Lung (tissue), 12 donors: Measurements from ENCODE around the gene IFITM1. TPM values are rescaled to one million over a fixed set of nuclear protein-coding genes. Genes with fewer than 3 reads are reported as not detected.

Experiments used
- ATAC-seq: fragments of 200-7000 bp; cut with Tn5 transposase; one replicate; pipeline ENCODE4 v1.9.1; 2020; ENCODE audit warnings: moderate number of reproducible peaks; ENCODE audit not compliant: insufficient read depth, low FRiP score
- DNase-seq, 3 donors: peaks; one replicate each; pipeline ENCODE4 v3.0.0-alpha.2; 2013 to 2017
- H3K27ac ChIP-seq, 2 donors: one replicate each; pipeline ENCODE4 v1.5.1; 2013; ENCODE audit warnings: mild to moderate bottlenecking in 2 of 2, moderate library complexity in 2 of 2, control low read depth in 1 of 2, inconsistent platforms in 1 of 2, low read depth in 1 of 2, low read length in 1 of 2
- H3K27me3 ChIP-seq, 3 donors: one replicate each; pipeline ENCODE4 v1.5.1; 2013; ENCODE audit warnings: low read length in 2 of 3; ENCODE audit not compliant: control insufficient read depth in 3 of 3, insufficient read depth in 3 of 3
- H3K36me3 ChIP-seq, 4 donors: one replicate each; pipeline ENCODE4 v1.5.1; 2013; ENCODE audit warnings: low read length in 4 of 4, mild to moderate bottlenecking in 1 of 4, moderate library complexity in 1 of 4; ENCODE audit not compliant: control insufficient read depth in 4 of 4, insufficient read depth in 4 of 4
- H3K4me1 ChIP-seq, 5 donors: one replicate each; pipeline ENCODE4 v1.5.1; 2013; ENCODE audit warnings: low read length in 5 of 5, mild to moderate bottlenecking in 2 of 5, moderate library complexity in 1 of 5; ENCODE audit not compliant: control insufficient read depth in 5 of 5, insufficient read depth in 5 of 5
- H3K4me3 ChIP-seq: one replicate; pipeline ENCODE4 v1.5.1; 2013; ENCODE audit warnings: mild to moderate bottlenecking, control low read depth, moderate library complexity
- H3K9ac ChIP-seq, 2 donors: one replicate each; pipeline ENCODE4 v1.5.1; 2013; ENCODE audit warnings: low read length in 2 of 2, control low read depth in 1 of 2; ENCODE audit not compliant: insufficient read depth in 1 of 2
- H3K9me3 ChIP-seq, 4 donors: one replicate each; pipeline ENCODE4 v1.5.1; 2013; ENCODE audit warnings: low read length in 3 of 4, mild to moderate bottlenecking in 1 of 4, moderate library complexity in 1 of 4; ENCODE audit not compliant: control insufficient read depth in 4 of 4, insufficient read depth in 3 of 4
- WGBS, 2 donors: extraction: QIAGEN DNeasy Blood & Tissue Kit; methylation state at CpG; one replicate each; pipeline ENCODE4 v1.1.7; 2013; 5-methylcytosine and 5-hydroxymethylcytosine counted together
- polyA plus RNA-seq, 2 donors: library from polyadenylated mRNA; stranded (reverse); fragments of 200-250 nt; gene quantifications; one replicate each; pipeline ENCODE4 v1.2.1, GENCODE V29; 2013
- total RNA-seq, 2 donors: library from RNA; depleted of rRNA in 1 of 2; stranded (reverse); fragments of >200 nt in 1 of 2; gene quantifications; one replicate each; pipeline ENCODE4 v1.2.1, GENCODE V29; 2014 to 2021
- TF ChIP-seq, protein P1 (sequence below): IDR thresholded peaks from 2 replicates; pipeline ENCODE4 v1.5.1; 2012; ENCODE audit warnings: mild to moderate bottlenecking; ENCODE audit errors: control extremely low read depth, extremely low read depth
- donor health status: control.
- donor health status: control.
- donor health status: Bipolar disorder and iron deficiency.
- donor health status: healthy.
- donor health status: DM: yes; HTN: yes; CAD: no.

IFITM1 gene
- total and polyA plus RNA-seq, 4 donors: 53.3 to 531 (median 189) TPM

- H3K36me3 ChIP-seq: peaks cover 0 to 5% (median 0%) of the 10 kb centered on the region in 4 donors
- TF ChIP-seq, protein P1, sequence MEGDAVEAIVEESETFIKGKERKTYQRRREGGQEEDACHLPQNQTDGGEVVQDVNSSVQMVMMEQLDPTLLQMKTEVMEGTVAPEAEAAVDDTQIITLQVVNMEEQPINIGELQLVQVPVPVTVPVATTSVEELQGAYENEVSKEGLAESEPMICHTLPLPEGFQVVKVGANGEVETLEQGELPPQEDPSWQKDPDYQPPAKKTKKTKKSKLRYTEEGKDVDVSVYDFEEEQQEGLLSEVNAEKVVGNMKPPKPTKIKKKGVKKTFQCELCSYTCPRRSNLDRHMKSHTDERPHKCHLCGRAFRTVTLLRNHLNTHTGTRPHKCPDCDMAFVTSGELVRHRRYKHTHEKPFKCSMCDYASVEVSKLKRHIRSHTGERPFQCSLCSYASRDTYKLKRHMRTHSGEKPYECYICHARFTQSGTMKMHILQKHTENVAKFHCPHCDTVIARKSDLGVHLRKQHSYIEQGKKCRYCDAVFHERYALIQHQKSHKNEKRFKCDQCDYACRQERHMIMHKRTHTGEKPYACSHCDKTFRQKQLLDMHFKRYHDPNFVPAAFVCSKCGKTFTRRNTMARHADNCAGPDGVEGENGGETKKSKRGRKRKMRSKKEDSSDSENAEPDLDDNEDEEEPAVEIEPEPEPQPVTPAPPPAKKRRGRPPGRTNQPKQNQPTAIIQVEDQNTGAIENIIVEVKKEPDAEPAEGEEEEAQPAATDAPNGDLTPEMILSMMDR: no peak
- ATAC-seq (no peak), DNase-seq (no peak)
- H3K9me3 ChIP-seq: no peaks in the 10 kb centered on the region
- no peak within 1 kb of the TSS for H3K27ac ChIP-seq
- H3K27me3 ChIP-seq: peaks cover 0 to 8% (median 6%) of the 10 kb centered on the region in 3 donors
- H3K4me3 ChIP-seq: no peak within 1 kb of the TSS
- no peak within 1 kb of the TSS for H3K9ac ChIP-seq
- peaks cover 0 to 4% (median 0%) of the 10 kb centered on the region in 5 donors for H3K4me1 ChIP-seq
- 61 to 75% methylated on average over 40 of the region's 40 CpGs for WGBS, 2 donors
These were observed 14.6 kb upstream of the IFITM1 start, which contains the start of gene IFITM5 for GRCh38 chr11:299081-299891. Gene IFITM5 (minus strand): TSS chr11:299526. CDS start chr11:299490, 36 bp downstream.

DNA sequence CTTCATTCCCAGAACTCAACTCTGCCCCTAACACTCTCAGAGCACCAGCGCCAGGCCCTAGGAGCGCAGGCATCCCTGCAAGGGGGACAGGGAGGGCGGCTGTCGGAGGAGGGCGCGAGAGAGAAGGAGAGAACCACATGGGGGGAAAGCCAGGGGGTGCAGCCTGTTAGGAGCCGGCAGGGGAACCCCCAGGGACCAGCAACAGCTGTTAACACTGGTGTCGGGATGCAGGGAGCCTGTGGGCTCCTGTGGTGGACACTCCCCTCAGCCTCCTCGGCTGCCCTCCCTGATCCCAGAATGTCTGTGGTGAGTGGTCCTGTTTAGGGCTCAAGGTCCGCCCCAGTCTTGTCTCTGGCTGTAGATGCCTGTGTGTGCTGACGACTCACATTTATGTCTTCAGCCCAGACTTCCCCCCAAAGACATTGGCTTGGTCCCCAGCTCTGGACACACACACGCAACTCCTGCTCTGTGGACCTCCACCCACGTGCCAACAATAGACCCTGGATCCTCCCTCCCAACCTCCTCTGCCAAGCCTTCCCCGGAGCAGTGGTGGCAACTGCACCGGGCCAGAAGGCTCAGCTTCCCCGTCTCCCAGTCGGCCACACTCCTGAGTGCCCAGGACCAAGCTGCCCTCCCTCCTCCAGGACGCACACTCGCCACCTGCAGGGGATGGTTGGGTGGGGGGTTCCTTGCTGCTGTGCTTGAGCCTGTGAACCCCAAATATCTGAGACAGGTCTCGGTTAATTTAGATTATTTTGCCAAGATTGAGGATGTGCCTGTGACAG is 13.7 kb upstream of the IFITM1 start:
- Histone ChIP-seq H3K4me1 (peaks cover 0 to 4% (median 0%) of the 10 kb centered on the region in 5 donors), H3K4me3 (no peak overlapping the region), H3K27ac (no peak overlapping the region), H3K27me3 (peaks cover 0 to 8% (median 6%) of the 10 kb centered on the region in 3 donors), H3K9me3 (no peaks in the 10 kb centered on the region), H3K36me3 (no peaks in the 10 kb centered on the region), H3K9ac (no peak overlapping the region)
- TF ChIP-seq, protein P1: no peak
- 15 to 38% methylated on average over 20 of the region's 20 CpGs for WGBS, 2 donors
- ATAC-seq (no peak), DNase-seq (peak in 1 of 3 donors; percentile 82)

DNA sequence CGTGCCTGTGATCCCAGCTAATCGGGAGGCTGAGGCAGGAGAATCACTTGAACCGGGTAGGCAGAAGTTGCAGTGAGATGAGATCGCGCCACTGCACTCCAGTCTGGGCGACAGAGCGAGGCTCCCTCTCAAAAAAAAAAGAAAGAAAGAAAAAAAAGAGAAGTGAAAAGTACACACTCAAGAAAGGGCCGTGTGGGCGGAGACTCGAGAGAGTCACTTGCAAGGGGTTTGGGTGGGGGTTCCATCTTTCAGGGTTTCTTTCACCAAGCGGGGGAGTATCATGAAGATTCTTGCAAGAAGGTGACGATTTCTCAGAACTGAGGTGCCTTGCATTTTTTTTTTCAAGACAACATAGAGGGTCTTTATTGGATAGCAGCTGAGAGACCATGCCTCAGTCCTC is 10.5 kb upstream of the IFITM1 start:
- WGBS, 2 donors: 68 to 79% methylated on average over 12 of the region's 12 CpGs
- H3K9ac ChIP-seq: no peak overlapping the region
- TF ChIP-seq, protein P1: no peak

More for the DNA sequence above, 10.5 kb upstream of the IFITM1 start:
- Histone ChIP-seq H3K27ac (no peak overlapping the region), H3K27me3 (peaks cover 0 to 8% (median 6%) of the 10 kb centered on the region in 3 donors), H3K4me1 (peaks cover 0 to 14% (median 2%) of the 10 kb centered on the region in 5 donors), H3K4me3 (no peak overlapping the region), H3K36me3 (no peaks in the 10 kb centered on the region), H3K9me3 (no peaks in the 10 kb centered on the region)
- DNase-seq: no peak
- no peak for ATAC-seq
